ENCODE results near the gene CYFIP1.

DNA sequence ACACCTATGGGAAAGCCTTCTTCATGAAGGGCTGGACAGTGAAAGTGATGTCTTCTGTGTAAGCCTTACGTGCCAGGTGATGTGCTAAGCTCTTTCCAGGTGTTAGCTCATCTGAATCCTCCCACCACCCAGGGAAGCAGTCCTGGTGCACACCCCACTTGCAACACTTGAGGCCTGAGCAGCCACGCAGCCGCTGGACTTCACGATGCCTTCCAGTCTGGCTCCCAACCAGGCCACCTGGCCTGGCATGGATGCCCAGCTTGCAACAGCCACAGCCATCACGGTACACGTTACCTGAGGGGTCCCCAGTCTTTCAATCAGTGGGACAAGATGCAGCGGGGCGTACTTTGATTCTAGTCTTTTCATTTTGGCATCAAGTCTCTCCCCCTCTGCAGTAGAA lies 105.9 kb downstream of the CYFIP1 start:
- TF ChIP-seq ZIK1 (CRISPR knock-in tag; IDR thresholded peaks at IDR 0.05; ENCODE audit: borderline replicate concordance, low read depth) (no peak), KLF16 (CRISPR knock-in tag; IDR thresholded peaks at IDR 0.05) (no peak)
